HG03045 (cell line): Measurements from ENCODE around the gene MUC2.

Source experiments
- ATAC-seq: cut with Tn5 transposase; IDR thresholded peaks from one replicate; pipeline ENCODE4 v1.9.1; 2021; ENCODE audit warnings: mild to moderate bottlenecking, moderate library complexity; ENCODE audit not compliant: unreplicated experiment

MUC2 gene

DNA sequence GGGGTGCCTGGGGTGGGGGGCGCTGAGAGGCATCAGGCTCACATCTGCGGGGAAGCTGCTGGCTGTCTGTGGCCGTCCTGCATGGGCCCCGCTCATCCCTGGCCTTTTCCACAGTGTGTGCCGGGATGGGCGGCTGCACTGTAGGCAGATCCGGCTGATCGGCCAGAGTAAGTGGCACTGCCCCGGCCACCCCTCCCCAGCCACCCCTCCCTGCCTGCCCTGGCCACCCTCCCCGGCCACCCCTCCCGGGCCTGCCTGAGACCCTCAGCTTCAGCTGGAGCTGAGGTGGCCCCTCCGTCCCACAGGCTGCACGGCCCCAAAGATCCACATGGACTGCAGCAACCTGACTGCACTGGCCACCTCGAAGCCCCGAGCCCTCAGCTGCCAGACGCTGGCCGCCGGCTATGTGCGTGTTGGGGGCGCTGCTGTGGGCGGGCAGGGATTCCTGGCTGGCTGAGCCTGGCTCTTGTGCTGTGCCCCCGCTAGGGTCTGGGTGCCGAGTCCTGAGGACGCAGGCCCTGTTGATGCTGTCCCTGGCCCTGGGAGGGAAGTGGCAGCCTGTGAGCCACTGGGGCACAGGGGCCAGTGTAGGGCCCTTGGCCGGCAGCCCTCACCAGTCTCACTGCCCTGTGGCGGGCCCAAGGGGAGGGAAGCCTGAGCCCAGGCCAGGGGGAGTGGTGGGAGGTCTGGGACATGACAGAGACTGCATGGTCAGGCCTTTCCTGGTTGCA, 10.9 kb downstream of the MUC2 start:
- no peak for ATAC-seq

GRCh38 chr11:1086171-1087102, 11.8 kb downstream of the MUC2 start:
- ATAC-seq = no peak

- ATAC-seq = no peak
Observed at GRCh38 chr11:1087279-1087960, 12.7 kb downstream of the MUC2 start.

DNA sequence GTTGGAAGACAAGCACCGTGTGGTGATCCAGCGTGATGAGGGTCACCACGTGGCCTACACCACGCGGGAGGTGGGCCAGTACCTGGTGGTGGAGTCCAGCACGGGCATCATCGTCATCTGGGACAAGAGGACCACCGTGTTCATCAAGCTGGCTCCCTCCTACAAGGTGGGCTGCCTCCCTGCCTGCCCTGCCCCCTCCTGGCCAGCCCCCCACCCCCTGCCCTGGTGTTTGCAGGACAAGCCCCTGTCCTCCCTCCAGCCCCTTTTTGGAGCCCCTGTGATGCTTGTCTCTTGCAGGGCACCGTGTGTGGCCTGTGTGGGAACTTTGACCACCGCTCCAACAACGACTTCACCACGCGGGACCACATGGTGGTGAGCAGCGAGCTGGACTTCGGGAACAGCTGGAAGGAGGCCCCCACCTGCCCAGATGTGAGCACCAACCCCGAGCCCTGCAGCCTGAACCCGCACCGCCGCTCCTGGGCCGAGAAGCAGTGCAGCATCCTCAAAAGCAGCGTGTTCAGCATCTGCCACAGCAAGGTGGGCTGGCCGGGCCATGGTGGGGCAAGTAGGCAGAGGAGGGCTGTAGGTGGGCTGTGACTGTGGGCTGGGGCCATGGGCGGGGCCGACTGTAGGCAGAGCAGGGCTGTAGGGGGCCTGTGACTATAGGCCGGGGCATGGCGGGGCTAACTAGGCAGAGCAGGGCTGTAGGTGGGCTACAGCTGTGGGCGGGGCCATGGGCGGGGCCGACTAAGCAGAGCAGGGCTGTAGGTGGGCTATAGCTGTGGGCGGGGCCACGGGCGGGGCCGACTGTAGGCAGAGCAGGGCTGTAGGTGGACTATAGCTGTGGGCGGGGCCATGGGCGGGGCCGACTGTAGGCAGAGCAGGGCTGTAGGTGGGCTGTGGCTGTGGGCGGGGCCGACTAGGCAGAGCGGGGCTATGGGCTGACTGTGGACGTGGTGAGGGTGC, 13.6 kb downstream of the MUC2 start:
- ATAC-seq = no peak

DNA sequence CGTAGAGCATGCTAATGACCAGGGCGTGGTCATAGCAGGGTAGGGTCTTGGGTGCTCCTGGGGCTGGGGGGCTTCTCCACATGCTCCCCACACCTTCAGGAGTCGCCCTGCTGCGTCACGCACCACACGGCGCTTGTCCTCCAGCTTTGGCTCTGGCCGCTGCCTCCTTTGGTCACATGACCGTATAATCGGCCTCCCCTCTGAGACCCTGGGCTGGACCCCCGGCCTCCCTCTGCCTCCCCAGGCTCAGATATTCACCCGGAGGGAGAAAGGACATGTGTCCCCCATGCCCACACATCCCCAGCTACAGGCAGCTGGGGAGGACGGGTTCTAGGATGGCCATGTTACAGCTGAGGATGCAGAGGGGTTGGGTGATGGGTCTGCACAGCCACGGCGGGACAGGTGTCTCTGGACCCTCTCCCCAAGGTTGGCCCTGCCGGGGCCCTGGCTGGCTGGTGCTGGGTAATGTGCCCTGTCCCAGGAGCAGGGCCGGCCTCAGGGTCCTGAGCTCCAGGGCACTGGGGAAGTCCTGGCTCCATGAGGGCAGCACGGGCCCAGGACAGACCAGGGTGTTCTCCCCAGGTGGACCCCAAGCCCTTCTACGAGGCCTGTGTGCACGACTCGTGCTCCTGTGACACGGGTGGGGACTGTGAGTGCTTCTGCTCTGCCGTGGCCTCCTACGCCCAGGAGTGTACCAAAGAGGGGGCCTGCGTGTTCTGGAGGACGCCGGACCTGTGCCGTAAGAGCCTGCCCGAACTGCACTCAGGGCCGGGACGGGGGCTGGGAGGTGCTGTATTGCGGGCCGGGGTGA, 14.5 kb downstream of the MUC2 start:
- no peak for ATAC-seq

DNA sequence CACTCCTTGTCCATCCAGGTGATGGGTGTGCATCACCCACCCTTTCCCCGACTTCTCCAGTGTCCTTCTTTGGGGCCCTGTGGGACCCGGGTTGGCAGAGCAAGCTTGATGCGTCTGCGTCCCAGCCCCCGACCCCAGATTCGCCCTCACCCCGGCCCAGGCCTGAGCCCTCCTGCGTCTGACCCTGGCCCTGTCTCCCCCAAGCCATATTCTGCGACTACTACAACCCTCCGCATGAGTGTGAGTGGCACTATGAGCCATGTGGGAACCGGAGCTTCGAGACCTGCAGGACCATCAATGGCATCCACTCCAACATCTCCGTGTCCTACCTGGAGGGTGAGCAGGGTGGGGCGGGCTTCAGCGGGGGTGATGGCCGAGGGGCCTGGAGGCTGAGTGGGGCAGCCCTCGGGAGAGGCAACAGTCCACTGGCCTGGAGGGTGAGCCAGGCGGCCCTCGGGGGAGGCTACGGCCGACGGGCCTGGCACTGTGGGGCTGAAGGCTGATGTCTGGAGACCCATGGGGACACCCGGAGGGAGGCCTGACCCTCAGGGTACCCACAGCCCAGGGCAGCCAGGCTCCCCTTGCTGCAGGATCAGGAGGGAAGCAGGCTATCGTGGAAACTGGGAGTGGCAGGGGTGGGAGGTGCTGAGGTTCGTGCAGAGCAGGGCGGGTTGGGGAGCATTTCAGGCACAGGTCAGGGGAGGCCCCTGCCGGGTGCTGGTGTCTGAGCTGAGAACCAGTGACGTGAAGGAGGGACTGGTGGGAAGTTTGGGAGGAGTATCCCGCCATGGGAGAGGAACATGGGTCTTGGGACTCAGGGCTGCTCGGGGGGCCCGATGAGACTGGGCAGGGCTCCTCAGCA, 15.3 kb downstream of the MUC2 start:
- ATAC-seq = no peak

- ATAC-seq = no peak
Observed at GRCh38 chr11:1090600-1091331, 16.1 kb downstream of the MUC2 start.

- ATAC-seq = no peak
Observed at GRCh38 chr11:1091332-1092083, 16.8 kb downstream of the MUC2 start.

- ATAC-seq = no peak
Observed at GRCh38 chr11:1092145-1092670, 17.5 kb downstream of the MUC2 start.

DNA sequence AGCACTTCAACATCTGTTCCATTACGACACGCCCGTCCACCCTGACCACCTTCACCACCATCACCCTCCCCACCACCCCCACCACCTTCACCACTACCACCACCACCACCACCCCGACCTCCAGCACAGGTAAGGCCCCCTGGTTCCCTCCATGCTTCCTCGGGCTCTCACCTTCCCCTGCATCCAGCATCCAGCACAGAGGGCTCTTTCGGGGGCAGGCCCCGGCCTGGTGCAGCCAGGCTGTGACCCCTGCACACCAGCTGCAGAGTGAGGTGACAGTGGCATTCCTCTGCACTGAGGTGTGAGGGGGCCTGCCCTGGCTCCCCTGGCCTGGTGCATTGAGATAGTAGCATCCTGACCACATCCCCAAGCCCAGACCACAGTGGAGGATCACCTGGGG, 18.2 kb downstream of the MUC2 start:
- no peak for ATAC-seq

DNA sequence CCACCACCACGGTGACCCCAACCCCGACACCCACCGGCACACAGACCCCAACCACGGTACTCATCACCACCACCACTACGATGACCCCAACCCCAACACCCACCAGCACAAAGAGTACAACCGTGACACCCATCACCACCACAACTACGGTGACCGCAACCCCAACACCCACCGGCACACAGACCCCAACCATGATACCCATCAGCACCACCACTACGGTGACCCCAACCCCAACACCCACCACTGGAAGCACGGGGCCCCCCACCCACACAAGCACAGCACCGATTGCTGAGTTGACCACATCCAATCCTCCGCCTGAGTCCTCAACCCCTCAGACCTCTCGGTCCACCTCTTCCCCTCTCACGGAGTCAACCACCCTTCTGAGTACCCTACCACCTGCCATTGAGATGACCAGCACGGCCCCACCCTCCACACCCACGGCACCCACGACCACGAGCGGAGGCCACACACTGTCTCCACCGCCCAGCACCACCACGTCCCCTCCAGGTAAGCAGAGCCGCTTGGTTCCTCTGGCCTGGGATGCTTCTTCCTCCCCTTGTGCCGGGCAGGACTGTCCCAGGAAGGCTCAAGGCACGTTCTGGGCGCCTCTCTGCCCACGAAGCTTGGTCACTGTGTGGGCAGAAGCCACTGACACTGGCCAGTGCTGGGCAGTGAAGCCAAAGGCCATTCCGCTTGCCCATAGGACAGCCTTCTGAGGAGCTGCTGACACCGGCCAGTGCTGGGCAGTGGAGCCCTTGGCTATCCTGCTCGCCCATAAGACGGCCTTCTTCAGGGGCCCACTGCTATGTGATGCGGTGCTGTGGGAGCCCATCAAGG, 25.1 kb downstream of the MUC2 start:
- ATAC-seq = no peak

DNA sequence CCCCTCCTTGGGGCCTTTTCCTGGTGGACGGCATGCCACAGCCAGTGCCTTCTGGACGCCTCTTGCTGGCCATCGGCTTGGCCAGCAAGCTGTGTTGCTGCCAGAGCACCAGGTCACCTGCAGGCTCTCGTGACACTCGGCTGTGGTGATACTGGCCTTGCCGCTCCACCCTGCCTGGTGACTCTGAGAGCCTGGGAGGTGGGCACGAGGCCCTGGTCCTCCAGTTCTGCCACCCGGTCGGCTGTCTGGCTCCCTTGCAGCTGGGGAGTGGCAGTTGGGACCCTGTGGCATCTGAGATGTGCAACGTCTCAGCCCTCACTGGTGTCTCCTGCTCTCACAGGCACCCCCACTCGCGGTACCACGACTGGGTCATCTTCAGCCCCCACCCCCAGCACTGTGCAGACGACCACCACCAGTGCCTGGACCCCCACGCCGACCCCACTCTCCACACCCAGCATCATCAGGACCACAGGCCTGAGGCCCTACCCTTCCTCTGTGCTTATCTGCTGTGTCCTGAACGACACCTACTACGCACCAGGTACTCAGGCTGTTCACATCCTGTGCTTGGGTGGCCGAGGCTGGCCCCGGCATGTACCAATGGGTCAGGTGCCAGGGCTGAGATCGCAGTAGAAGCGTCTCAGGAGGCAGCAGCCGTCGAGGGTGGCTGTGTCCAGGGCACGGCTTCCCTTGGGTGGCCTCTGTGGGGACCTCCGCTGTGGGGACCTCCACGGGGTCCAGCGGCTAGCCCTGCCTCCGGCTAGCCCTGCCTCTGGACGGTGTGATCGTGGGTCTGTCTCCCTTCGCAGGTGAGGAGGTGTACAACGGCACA, 26.0 kb downstream of the MUC2 start:
- no peak for ATAC-seq

DNA sequence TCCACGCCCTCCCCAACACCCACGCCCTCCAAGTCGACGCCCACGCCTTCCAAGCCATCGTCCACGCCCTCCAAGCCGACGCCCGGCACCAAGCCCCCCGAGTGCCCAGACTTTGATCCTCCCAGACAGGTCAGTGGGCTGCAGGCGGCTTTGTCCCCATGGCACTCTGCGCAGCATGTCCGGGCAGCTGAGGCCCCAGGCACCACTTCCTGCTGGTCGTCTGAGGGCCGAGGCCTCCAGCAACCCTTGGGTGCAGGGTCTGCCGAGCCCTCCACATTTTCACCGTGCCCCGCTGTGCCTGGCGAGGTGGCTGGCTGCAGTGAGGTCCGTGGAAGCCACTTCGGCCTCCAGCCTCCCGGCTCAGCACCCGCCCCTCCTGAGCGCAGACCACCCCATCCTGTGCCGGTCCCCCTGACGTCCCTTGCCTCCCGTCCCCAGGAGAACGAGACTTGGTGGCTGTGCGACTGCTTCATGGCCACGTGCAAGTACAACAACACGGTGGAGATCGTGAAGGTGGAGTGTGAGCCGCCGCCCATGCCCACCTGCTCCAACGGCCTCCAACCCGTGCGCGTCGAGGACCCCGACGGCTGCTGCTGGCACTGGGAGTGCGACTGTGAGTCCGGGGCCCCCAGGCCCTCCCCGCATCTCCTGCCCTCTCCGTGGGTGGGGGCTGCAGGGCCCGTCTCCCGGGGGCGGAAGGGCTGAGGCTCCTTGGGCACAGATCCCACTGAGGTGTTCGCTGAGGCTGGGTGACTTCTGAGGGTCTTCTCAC, 26.8 kb downstream of the MUC2 start:
- ATAC-seq = no peak

DNA sequence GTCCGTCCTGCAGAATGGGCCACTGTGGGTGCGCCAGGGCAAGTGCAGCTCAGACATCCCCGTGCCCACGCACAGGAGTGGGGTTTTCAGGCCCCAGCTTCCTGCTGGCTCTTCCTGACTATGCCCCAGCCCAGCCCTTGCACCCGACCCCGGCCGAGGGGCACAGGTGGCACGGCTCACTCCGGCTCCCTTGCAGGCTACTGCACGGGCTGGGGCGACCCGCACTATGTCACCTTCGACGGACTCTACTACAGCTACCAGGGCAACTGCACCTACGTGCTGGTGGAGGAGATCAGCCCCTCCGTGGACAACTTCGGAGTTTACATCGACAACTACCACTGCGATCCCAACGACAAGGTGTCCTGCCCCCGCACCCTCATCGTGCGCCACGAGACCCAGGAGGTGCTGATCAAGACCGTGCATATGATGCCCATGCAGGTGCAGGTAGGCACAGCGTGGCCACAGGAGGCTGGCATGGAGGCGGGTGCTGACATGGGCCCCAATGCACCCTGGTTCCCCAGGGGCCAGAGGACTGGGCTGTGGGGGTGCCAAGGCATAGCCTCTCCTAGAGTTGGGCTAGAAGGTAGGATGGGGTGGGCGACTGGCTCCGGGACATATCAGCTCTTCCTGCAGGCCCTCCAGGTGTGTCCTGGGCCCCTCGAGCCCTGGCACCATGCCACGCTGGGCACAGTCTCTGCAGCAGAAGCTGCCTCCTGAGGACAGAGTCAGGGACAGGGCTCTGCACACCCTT, 27.7 kb downstream of the MUC2 start:
- no peak for ATAC-seq
